Dedifferentiated amniotic fluid mesenchymal stem cell (primary cell): ENCODE results near the gene KLC1.

Experiments used
- DNase-seq: peaks from one replicate; pipeline ENCODE4 v3.0.0-alpha.2; 2016; ENCODE audit errors: extremely low spot score

Gene KLC1

DNA sequence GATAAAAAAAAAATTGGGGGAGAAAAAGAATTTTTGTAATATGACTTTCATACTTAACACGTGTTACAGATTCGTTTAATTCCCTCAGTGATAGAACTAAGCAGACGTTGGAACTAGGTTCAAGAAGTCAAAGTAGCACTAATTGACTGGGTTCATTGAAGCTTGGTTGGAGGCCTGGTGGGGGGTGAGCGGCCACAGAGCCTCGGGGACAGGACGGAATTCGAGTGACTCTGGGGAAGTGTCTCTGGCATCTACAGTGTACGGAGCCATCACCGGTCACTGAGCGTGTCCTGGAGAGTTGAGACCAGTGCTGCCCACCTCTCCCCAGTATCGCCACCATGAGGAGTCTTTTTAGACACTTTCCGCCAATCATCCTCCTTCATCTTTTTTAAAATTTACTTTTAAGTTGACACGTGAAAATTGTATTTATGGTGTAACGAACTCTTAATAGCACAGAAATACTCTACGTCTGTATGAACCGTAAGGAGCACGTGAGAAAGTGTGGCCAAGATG is 87.9 kb downstream of the KLC1 start:
- no peak for DNase-seq

DNA sequence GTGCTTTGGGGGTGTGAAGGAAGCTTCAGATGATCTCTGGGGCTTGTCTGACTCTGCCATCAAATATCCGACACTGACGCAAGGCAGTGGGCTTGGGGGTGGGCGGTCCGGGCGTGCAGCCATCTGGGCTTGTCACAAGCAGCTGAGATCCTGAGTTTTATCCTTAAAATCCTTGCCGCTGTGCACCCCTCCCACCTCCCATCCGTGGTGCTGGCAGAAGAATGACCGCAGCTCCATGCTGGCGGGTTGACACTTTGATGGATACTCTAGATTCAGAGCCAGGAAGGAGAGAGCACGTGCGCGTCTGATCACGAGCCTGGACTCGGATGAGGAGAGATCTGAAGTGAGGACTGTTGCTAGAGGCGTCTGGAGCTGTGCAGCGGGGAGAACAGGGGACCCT is 89.6 kb downstream of the KLC1 start:
- no peak for DNase-seq

DNA sequence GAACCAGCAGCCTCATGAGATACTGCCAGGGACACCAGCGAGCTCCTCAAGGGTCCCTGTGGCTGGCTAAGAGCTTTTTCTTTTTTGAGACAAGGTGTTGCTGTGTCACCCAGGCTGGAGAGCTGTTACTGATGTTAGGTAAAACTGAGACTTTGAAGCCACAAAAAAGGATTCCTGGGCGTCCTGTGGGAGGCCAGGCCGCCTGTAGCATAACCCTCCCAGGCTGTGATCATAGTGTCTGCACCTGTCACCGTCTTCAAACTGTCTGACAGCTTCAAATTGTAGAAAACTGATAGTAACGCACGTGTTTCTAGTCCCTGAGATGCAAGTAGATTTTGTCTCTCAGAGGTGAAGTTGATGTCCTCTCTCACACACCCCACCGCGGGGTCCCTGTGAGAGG is 90.7 kb downstream of the KLC1 start:
- no peak for DNase-seq

DNA sequence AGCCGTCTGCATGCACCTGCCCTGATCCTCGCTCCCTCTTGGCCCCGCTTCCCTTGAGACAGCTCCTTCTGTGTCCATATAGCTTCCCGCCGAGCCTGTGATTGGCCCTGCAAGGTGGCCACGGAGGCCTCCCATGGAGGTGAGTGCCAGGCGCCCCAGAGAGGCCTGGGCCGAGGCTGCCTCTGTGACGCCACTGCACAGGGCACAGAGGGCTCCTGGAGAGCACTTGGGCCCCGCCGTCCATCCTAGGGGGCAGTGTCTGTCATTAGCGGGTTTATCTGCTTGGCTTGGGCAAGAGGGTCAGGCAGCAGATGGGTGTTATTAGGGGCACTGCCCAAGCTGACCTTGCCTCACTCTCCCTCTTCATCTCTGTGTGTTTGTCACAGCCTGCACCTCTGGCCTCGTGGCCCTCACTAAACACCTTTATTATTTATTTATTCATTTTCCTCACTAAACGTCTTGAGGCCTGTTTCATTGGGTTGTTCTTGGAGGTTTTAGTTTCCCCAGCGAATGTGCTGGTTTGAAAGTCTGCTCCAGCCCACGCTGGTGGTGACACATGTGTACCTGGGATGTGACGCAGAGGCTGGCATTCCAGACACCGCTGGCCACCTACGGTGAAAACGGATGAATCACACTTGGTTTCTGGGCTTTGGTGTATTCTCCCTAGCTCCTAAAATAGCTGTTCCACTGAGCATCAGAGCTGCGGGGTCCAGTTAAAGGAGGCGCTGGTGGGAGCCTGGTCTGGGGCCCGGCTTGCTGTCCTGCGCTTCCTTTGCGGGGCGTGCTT is 92.5 kb downstream of the KLC1 start:
- no peak for DNase-seq

DNA sequence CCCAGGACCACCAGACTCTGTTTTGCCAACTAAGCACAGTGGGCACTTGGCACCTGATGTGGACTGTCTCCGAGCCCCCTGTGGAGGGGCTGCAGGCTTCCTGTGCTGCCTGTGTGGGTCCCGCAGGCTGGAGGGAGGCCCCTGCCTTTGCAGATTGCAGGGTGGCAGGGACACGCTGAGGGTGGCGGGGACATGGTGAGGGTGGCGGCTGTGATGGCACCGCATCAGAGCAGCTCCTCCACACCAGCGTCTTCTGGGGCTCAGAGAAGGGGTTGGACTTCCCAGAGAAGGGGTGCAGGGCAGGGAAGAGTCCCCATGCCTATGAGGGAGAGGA is 94.7 kb downstream of the KLC1 start:
- DNase-seq = no peak

DNA sequence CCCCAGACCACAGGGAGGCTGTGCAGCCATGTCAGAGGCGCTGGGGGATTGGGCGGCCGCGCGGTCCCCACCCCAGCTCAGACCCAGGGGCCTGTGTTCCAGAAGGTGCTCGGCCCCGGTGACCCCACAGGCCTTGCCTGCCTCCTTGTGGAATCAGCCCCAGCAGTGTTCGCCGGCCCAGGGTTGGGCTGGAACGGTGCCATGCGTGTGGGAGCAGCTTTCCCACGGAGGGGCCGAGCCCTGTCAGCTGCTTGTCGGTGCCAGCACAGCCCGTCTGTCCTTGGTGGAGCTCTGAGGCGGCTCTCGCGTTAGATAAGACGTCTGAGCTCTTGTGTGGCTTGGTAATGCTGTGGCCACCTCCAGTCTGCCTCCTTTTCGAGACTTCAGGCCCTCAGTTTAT is 95.1 kb downstream of the KLC1 start:
- DNase-seq = no peak

DNA sequence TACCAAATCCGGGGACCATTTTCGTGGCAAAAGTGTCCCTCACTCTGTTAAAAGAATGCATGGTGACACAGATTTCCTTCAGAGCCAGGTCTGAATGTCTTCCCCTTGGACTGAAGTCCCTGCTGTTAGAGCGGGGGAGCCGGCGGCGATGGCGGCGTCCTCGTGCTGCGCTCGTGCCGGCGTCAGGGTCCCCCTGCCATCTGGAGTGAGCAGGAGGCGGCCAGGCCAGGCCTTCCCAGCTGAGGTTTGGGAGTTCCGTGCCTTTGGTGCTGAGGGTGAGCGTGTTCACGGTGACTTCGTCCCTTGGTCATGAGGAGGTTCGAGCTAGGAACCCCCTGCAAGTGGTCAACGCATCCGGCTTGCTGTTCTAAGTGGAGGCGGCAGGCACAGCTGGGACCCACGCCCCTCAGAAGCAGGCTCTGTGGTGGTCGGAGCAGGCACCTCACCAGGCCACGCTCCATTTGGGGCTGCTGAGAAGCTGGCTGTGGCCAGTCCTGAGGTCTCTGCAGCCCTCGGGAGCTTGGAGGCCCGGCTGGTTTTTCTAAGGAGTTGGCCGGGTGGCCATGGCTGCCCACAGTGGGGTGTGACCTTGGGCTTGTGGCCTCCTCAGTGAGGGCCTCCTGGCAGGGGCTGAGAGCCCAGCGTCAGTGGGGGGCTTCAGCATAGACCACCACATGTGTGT is 96.1 kb downstream of the KLC1 start:
- no peak for DNase-seq

DNA sequence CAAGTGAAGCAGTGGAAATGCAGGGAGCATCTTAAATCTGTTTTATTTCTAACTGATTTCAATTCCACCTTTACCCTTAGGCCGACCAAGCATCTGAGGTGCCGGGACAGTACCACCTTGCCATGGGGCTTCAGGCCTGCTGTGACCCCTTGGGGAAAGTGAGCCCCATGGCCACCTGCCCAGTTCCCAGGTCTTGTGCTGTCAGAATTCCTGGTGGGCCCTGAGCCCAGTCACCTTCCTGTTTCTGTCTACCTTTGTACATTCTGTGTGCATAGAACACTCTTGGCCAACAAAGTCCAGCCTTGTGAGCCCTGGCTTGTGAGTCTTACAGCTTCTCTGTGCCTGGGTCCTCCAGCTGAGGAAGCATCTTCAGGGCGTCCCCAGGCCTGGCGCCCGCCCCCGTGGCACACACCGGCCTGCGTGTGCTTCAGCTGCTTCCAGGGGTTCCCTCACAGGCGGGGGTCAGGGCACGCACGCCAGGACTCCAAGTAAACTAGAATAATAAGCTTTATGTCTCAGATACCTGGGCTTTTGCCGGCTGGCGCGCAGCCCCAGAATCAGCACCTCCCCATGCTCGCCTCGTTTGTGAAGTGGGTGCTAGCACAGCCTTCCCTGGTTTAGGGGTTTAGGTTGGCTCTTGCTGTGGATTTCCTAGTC is 96.9 kb downstream of the KLC1 start:
- no peak for DNase-seq

DNA sequence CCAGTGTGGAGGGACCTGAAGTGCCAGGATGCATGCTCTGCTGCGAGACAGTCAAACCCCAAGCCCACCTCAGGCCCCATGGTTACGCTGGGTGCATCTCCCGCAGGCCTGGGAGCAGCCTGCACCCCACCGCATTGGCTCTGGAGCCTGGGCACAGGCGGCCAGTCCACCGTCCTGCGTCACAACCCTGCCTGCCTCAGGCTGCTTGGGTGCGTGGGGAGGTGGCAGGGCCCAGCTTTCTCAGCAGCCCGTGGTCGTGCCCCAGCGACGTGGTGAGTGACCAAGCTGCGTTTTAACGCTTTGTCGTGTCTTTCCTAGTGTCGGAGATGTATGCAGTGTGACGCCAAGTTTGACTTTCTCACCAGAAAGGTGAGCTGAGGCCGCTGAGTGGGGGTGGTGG is 97.5 kb downstream of the KLC1 start:
- DNase-seq = no peak

DNA sequence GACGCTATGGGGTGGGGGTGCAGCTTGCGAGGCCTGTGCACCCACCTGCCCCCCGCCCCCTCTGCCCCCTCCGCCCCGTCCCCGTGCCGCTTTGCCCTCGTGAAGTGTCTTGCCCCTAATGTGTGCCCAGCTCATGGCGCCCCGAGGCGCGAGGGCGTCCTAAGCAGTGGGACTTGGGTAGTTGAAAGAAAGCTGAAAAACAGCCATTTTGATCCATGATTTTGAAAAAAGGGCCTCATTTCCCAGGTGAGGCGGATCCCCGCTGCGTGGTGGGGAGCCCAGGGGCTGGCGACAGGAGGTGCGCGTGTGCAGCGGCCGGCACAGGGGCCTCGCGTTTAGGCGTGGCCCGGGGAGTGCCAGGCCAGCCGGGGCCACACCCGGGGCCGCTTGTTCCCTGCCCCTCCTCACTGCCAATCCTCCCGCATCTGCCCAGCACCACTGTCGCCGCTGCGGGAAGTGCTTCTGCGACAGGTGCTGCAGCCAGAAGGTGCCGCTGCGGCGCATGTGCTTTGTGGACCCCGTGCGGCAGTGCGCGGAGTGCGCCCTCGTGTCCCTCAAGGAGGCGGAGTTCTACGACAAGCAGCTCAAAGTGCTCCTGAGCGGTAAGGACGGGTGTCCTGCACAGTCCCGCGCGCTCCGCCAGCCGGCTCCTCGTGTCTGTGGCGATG is 98.4 kb downstream of the KLC1 start:
- no peak for DNase-seq

DNA sequence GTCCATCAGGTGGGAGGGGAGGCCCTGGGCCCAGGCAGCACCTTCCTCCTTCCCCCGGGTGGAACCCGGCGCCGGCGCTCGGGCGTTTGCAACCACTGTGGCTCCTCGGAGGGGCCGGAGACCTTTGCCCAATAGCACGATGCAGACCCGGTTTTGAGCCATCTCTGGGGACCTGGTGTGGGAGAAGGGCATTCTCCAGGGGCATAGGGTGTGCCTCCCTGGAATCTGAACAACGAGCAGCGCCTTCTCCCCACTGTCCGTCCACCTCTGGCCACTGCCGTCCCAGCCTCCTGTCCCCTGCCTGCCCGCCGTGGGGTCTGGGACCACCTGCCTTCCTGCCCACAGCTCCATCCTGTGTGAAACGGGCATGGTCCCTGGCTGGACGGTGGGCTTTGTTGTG is 99.1 kb downstream of the KLC1 start:
- no peak for DNase-seq

DNA sequence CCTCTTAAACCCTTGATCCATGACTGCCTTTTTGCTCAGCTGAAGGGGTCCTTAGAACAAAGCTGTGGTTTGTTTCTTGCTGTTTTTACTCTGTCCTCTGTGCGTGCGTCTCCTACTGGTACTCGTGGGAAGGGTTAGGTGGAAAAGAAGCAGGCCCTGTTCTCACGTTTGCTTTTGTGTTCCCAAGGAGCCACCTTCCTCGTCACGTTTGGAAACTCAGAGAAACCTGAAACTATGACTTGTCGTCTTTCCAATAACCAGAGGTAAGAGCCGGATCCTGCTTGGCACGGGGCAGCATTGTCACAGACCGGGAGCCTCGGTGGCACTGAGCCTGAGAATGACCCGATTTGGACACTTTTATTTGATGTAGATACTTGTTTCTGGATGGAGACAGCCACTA is 99.7 kb downstream of the KLC1 start:
- DNase-seq = no peak

DNA sequence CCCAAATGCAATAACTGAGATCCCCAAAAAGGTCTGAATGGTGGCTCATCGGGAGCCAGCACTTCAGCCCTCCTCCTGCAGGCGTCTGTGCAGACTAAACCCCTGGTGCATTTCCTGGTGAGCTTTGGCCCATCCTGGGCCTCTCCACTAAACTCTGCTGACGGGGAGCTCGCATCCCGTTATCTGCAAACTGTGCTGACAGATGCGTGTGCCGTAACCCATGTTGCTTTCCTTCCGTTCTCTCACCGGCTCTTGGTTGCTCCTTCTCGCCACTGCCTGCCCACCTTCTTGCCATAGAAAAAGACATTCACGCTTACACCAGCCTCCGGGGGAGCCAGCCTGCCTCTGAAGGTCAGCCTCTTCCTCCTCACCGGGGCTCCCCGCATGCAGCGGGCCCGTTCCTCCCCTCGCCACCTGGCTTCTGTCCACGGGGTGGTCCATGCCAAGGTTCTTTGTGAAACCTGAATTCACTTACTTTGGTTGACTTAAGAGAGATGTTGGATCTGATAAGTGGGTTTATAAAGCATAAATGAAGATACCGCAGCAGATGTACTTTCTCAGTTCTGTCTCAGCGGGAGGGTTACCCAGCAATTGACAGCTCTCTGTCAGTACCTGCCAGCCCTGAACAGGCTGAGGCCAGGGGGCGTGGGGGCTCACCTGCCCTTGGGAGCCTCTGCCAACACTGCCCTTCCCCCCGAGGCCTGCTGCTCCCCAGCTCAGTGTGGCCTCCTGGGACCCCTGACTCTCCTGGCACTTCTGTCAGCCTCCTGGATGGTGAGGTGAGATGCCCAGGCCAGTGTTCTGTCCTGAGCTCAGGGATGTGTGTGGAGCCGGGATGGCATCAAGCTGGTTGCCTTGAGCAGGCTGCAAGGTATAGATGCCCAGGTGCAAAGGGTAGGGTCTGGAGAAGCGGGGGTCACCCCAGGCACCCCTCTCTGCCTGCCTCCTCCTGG is 100.8 kb downstream of the KLC1 start:
- no peak for DNase-seq

DNA sequence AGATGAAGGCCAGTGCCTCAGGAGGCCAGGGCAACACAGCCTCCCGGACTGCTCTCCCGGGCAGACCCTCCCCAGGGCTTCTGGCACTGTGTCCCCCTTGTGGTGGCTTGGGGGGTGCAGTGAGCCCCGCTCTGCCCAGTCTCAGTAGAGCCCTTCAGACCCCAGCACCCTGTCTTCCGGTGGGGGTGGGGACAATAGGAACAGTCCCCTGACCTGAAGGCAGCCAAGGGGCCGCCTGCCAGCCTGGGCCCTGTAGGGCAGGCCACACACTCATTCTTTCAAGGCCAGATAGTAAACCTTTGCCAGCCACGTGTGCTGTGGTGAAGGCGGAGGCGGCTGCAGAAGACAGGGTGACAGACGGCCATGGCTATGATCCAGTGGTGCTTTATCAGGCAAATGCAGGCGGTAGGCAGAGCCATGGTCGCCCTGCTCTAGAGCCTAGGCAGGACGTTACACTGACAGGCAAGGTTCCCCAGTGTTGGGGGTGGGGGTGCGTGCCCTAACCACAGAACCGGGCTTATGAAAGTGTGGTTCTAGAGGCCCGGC is 101.6 kb downstream of the KLC1 start:
- DNase-seq = no peak

DNA sequence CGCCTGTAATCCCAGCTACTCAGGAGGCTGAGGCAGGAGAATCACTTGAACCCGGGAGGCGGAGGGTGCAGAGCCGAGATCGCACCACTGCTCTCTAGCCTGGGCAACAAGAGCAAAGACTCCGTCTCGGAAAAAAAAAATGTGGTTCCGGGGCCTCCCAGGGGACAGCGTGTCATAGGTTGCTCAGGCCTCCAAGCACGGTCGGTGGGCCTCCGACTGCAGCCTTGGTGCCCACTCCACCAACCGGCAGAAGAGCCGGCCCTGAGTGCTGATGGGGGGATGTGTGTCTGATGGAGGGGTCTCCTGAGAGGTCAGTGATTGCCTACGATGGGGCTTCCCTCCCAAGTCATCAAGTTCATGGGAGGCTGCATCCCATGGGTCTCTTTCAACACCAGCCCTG is 102.5 kb downstream of the KLC1 start:
- no peak for DNase-seq

DNA sequence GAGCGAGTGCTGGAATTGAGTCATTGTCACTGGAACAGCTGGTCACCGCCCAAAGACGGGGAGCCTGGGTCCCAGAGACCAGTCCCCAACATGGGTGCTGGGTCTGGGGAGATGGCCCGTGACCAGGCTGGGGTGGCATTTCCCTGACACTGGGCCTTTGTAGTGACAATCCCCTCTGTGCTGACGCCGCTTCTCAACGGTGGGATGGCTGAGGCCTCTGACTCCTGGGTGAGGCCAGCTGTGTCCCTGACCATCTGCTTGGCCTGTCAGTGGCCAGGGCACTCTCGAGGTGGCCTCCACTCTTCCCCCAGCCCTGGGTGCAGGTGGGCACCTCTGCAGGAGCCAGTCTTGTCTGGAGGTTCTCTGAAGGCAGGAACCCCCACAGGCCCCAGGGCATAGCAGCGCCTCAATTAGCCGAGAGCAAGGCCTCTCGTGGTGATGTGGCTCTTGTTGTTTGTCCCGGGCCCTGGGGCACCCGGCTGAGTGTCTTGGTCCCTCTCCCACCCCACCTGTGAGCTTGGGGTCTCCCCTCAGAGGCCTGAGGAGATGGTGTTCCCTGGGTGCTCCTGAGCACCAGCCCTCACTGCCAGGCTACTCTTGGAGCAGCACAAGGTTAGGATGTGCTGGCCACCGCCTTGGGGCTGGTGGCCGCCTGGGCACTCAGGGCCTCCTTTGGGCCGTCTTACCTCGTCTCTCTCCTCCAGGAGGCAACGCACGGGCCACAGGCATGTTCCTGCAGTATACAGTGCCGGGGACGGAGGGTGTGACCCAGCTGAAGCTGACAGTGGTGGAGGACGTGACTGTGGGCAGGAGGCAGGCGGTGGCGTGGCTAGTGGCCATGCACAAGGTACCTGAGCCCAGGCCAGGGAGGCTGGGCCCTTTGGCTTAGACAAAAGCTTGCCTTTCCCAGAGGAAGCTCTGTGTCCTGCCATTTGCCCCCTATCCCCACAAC is 103.2 kb downstream of the KLC1 start:
- no peak for DNase-seq

DNA sequence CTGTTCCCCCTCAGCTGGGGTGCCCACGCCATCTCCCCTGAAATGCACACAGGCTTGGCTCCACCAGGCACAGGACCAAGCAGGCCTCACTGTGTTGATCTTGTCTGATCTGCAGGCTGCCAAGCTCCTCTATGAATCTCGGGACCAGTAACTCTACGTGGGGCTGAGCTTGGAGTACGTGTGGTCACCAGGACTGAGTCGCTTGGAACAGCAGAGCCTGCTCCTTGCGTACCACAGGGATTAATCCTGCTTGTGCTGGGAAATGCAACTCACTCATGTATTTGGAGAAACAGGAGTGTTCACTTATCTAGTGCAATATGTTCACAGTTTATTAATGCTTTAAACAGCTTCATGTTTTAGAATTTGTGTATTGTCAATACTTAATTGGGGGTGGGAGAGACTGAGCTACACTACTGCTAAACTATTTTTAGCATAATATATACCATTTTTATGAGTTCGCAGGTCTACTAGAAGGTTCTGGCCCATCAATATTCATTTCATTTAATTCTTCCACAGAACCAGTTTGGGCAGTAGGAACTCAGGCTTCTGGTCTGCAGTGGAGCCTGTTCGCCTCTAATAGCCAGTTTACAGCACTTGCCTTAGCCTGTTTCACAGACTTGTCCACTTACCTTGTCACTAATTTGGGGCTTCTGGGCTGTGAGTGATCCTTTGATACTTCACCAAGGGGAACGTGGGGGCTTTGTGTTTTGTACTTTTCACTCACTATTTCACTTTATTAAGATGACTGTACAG is 104.0 kb downstream of the KLC1 start:
- no peak for DNase-seq

DNA sequence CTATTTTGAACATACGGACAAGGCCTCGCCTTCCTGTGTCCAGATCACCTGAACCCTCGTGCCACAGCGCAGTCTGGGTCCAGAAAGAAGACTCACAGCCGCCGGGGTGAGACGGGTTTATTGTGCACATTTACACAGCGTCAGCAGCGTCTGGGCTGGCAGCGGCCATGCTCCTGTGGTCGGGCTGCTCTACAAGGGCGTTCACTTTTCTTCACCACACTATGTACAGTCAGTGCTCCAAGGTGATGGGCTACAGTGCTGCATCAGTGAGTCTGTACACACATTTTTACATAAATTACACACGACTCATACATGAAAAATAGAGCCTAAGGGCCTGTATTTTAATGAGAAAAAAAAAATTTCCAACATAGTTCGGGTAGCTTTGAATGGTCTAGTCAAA is 104.6 kb downstream of the KLC1 start:
- no peak for DNase-seq
